Activated T-helper 1 cell treated with anti-CD3 and anti-CD28 coated beads, Interleukin-12 subunit alpha, Interleukin-12 subunit beta, Interleukin-2, Interleukin-4 antibody, amounts not matched to agents 30 ng/mL and 10 ng/mL and 1 ng/mL, durations not matched to agents 14 hours and 24 hours and 36 hours (primary cell): ENCODE data around the gene PSMD10. TPM values are rescaled to one million over a fixed set of nuclear protein-coding genes. Genes with fewer than 3 reads are reported as not detected.

ENCODE experiments used
- DNase-seq: peaks from one replicate; pipeline ENCODE4 v3.0.0; 2021; ENCODE audit warnings: low spot score
- H3K27ac Mint-ChIP-seq: one replicate; pipeline ENCODE4 v1.8.0; 2021; ENCODE audit warnings: mild to moderate bottlenecking, mixed read lengths
- H3K27me3 Mint-ChIP-seq: one replicate; pipeline ENCODE4 v1.8.0; 2022; ENCODE audit warnings: mild to moderate bottlenecking, moderate library complexity, mixed read lengths; ENCODE audit not compliant: insufficient read depth
- H3K36me3 Mint-ChIP-seq: one replicate; pipeline ENCODE4 v1.8.0; 2021; ENCODE audit warnings: low read depth, mixed read lengths
- H3K4me1 Mint-ChIP-seq: one replicate; pipeline ENCODE4 v1.8.0; 2021; ENCODE audit warnings: low read depth, mixed read lengths
- H3K4me3 Mint-ChIP-seq: one replicate; pipeline ENCODE4 v1.8.0; 2021; ENCODE audit warnings: mild to moderate bottlenecking, moderate library complexity, mixed read lengths
- H3K9me3 Mint-ChIP-seq: one replicate; pipeline ENCODE4 v1.8.0; 2021; ENCODE audit warnings: mixed read lengths
- intact Hi-C: fragments of 100-400 bp; cut with micrococcal nuclease; formaldehyde crosslinking; loops from one replicate; pipeline ENCODE4 v1.15.1; 2024
- total RNA-seq: library from RNA; stranded (reverse); gene quantifications from 2 replicates; pipeline ENCODE4 v1.2.3, GENCODE V29; 2022

The PSMD10 gene
- total RNA-seq, 1 donor from 2014 or later: 44.1 TPM

DNA sequence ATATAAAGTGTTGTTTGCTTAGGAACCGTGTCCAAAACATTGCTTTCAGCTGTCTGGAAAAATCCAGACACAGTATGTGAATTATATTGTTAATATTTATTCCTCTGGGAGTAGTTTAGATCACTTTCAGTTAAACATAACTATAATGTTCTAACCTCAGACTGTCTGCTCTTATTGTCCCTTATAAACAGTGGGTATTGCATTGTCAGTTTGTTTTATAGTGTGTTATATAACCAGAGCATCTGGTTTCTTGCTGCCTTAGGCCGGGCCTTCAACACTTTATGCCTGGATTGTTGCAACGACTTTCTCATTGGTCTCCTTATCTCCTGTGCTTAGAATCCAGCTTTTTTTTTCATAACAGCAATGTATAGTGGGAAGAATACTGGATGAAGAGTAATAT, 26.6 kb upstream of the PSMD10 start:
- intact Hi-C loops: no loop called here
- Mint-ChIP-seq H3K27me3 (no peaks in the 10 kb centered on the region), H3K4me1 (no peaks in the 10 kb centered on the region), H3K4me3 (no peak overlapping the region), H3K9me3 (no peaks in the 10 kb centered on the region), H3K27ac (no peak overlapping the region), H3K36me3 (peaks cover 2% of the 10 kb centered on the region)
- no peak for DNase-seq

DNA sequence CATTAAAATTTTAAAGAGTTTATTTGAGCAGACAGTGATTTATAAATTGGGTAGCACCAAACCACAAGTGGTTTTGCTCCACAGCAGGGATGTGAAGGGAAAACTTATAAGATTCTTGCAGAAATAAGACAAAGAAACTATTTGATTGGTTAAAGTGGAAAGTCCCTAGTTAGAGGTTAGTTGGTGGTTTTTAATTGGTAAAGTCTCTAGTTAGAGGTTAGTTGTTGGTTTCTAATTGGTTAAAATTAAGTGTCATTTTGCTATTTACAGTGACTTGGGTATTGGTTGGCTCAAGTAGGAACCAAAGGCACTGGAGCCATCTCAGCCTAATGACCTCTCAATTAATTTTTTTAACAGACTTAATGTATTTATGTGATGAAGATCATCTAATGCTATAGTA, 23.2 kb upstream of the PSMD10 start:
- Mint-ChIP-seq H3K27ac (no peak overlapping the region), H3K4me1 (no peaks in the 10 kb centered on the region), H3K9me3 (no peaks in the 10 kb centered on the region), H3K36me3 (peaks cover 2% of the 10 kb centered on the region), H3K27me3 (no peaks in the 10 kb centered on the region), H3K4me3 (no peak overlapping the region)
- DNase-seq: no peak
- intact Hi-C loops: no loop called here

DNA sequence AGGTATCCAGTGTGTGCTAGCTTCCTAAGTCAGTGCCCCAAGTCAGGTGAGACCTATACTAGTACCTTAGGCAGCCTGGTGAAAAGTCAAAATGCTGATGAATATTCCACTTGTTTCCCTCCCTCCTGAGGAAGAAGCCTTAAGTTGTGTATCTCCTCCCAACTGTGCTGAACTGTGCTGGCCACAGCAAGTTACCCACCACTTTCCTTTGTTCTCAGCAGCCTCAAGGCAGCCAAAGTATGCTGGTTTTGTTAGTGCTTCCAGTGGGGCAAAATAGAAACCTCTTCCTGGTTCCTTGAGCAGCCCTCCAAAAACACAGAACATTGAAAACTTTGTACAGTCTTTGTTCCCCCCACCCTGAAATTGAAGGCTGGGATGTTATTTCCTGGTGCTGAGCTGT, 14.1 kb upstream of the PSMD10 start:
- Mint-ChIP-seq H3K4me1 (no peaks in the 10 kb centered on the region), H3K27ac (no peak overlapping the region), H3K4me3 (no peak overlapping the region), H3K27me3 (no peaks in the 10 kb centered on the region), H3K9me3 (no peaks in the 10 kb centered on the region), H3K36me3 (peaks cover 6% of the 10 kb centered on the region)
- intact Hi-C loops: no loop called here
- no peak for DNase-seq

DNA sequence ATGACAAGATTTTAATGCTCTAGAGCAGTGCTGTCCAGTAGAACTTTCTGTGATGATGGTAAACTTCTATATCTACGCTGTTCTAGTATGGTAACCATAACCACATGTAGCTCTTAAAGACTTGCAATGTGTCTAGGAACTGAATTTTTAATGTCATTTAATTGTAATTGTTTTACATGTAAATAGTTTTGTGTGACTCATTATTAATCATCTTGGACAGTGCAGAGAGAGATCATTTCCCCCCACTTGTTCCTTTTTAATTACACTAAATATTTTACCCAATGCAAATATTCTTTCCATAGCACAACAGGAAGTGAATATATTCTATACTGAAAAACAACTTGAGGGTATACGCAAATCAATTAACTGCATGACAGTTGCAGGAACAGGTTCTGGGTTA, 6.0 kb upstream of the PSMD10 start:
- H3K36me3 Mint-ChIP-seq: no peaks in the 10 kb centered on the region
- no peak overlapping the region for H3K27ac Mint-ChIP-seq
- H3K4me3 Mint-ChIP-seq: no peak overlapping the region
- H3K4me1 Mint-ChIP-seq: peaks cover 8% of the 10 kb centered on the region
- DNase-seq: no peak
- H3K9me3 Mint-ChIP-seq: no peaks in the 10 kb centered on the region
- no peaks in the 10 kb centered on the region for H3K27me3 Mint-ChIP-seq
- intact Hi-C loops: no loop called here

- H3K36me3 Mint-ChIP-seq: peaks cover 2% of the 10 kb centered on the region
- DNase-seq: no peak
- H3K4me3 Mint-ChIP-seq: no peak overlapping the region
- H3K27me3 Mint-ChIP-seq: no peaks in the 10 kb centered on the region
- peaks cover 17% of the 10 kb centered on the region for H3K4me1 Mint-ChIP-seq
- no peak overlapping the region for H3K27ac Mint-ChIP-seq
- intact Hi-C loops: loop anchor here (1.0 to 5.0 kb wide), 8 partner anchors 55 to 1640 kb away; partner anchors contain the start of genes ACSL4, NCBP2L, PRPS1 and RBM41
- no peaks in the 10 kb centered on the region for H3K9me3 Mint-ChIP-seq
Measured at GRCh38 chrX:108091878-108092291, 543 bp upstream of the PSMD10 start.

DNA sequence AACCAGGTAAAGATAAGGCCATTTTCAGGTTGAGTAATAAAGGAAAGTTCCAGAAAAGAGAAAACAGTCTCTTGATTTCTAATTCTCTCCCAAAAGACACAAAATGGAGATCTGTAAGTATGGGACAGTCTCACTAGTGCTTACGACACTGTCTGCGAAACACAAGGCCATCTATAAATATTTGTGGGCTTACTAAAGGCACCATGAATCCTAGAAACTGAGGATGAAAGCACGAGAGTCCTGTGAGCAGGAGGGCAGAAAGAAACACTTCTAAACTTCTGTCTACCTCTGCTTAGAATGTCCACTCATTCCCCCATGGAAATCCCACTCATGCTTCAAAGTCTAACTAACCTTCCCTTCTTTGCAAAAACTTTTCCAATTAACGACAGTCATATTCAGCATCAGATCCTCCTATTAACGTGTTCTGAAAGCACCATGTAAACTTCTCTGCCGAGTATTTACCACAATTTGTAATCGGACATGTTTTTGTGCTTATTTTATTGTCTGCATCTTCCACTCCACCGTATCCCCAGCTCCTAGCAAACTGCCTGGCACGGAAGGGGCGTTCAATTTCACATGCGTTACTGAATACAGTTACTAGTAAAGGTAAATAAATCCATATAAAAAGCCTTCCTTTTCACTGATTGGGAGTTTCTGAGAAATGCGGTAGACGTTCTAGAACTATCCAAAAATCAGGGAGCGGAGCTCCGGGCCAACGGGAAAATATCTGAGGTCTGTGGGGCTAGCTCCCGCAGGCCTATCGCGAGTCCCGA, 665 bp downstream of the PSMD10 start:
- intact Hi-C loops: loop anchor here (1.0 to 5.0 kb wide), 8 partner anchors 57 to 1642 kb away; partner anchors contain the start of genes ACSL4, NCBP2L, PRPS1 and RBM41
- Mint-ChIP-seq H3K4me1 (peaks cover 17% of the 10 kb centered on the region), H3K36me3 (peaks cover 2% of the 10 kb centered on the region), H3K27ac (no peak overlapping the region), H3K27me3 (no peaks in the 10 kb centered on the region), H3K9me3 (no peaks in the 10 kb centered on the region), H3K4me3 (no peak overlapping the region)
- DNase-seq: no peak

GRCh38 chrX:108088511-108088910, 2.8 kb downstream of the PSMD10 start:
- Mint-ChIP-seq H3K9me3 (no peaks in the 10 kb centered on the region), H3K4me1 (peaks cover 9% of the 10 kb centered on the region), H3K4me3 (peak overlapping the region; percentile 43), H3K27me3 (no peaks in the 10 kb centered on the region), H3K27ac (no peak overlapping the region), H3K36me3 (peaks cover 6% of the 10 kb centered on the region)
- DNase-seq: no peak
- intact Hi-C loops: no loop called here

DNA sequence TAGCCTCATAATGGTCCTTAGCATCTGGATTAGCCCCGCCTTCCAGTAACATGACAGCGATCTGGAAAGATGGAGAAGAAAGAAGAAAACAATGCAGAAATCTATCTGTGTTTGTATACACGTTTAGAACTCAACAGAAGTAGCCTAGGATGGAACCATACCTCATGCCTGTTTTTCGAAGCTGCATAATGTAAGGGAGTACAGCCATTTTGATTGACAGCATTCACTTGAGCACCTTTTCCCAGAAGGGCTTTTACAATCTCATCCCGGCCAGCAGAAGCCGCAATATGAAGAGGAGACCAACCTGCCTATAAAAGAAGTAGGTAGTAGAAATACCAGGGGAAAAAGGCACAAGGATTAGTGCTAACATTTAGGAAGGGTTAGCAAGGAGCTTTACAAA, 3.5 kb downstream of the PSMD10 start:
- DNase-seq: no peak
- Mint-ChIP-seq H3K27me3 (no peaks in the 10 kb centered on the region), H3K9me3 (no peaks in the 10 kb centered on the region), H3K4me3 (no peak overlapping the region), H3K36me3 (peaks cover 6% of the 10 kb centered on the region), H3K4me1 (peaks cover 9% of the 10 kb centered on the region), H3K27ac (no peak overlapping the region)
- intact Hi-C loops: no loop called here

- no peaks in the 10 kb centered on the region for H3K9me3 Mint-ChIP-seq
- no peak overlapping the region for H3K27ac Mint-ChIP-seq
- DNase-seq: no peak
- H3K4me3 Mint-ChIP-seq: no peak overlapping the region
- no peaks in the 10 kb centered on the region for H3K4me1 Mint-ChIP-seq
- peaks cover 4% of the 10 kb centered on the region for H3K36me3 Mint-ChIP-seq
- no peaks in the 10 kb centered on the region for H3K27me3 Mint-ChIP-seq
- intact Hi-C loops: no loop called here
Measured at GRCh38 chrX:108081110-108081509, 10.2 kb downstream of the PSMD10 start.

- H3K4me3 Mint-ChIP-seq: no peak overlapping the region
- no peaks in the 10 kb centered on the region for H3K4me1 Mint-ChIP-seq
- H3K36me3 Mint-ChIP-seq: no peaks in the 10 kb centered on the region
- intact Hi-C loops: loop anchor here (1.0 to 5.0 kb wide), 6 partner anchors 52 to 1178 kb away; partner anchors contain the start of gene NCBP2L
- H3K9me3 Mint-ChIP-seq: no peaks in the 10 kb centered on the region
- peaks cover 6% of the 10 kb centered on the region for H3K27me3 Mint-ChIP-seq
- DNase-seq: no peak
- H3K27ac Mint-ChIP-seq: no peak overlapping the region
Measured at GRCh38 chrX:108072746-108073145, 18.6 kb downstream of the PSMD10 start.

GRCh38 chrX:108071578-108071977, 19.8 kb downstream of the PSMD10 start:
- H3K4me3 Mint-ChIP-seq: no peak overlapping the region
- no peak for DNase-seq
- peaks cover 6% of the 10 kb centered on the region for H3K27me3 Mint-ChIP-seq
- H3K27ac Mint-ChIP-seq: no peak overlapping the region
- no peaks in the 10 kb centered on the region for H3K36me3 Mint-ChIP-seq
- H3K9me3 Mint-ChIP-seq: no peaks in the 10 kb centered on the region
- H3K4me1 Mint-ChIP-seq: no peaks in the 10 kb centered on the region
- intact Hi-C loops: loop anchor here (5.0 kb wide), 1 partner anchor 414 kb away; no protein-coding TSS in a partner anchor

DNA sequence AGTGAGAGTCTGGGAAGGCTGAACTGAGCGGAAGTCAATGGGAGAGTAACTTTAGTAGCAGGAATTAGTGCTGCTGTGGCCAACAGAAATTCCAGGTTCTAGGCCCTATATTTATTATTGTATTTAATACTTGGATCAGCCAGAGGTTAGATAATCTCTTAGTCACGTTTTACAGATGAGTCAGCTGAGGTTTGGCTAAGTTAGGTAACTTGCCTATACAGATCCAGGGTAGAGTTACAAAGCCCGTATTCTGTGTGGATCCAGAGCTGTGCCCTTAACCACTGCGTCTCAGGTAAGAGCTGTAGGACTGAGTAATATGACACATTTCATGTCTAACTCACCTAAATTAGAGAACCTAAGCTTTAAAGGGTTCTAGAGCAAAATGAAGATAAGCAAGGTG, 20.5 kb downstream of the PSMD10 start:
- intact Hi-C loops: loop anchor here (5.0 kb wide), 1 partner anchor 414 kb away; no protein-coding TSS in a partner anchor
- no peak overlapping the region for H3K4me3 Mint-ChIP-seq
- no peaks in the 10 kb centered on the region for H3K4me1 Mint-ChIP-seq
- H3K27ac Mint-ChIP-seq: no peak overlapping the region
- peaks cover 6% of the 10 kb centered on the region for H3K27me3 Mint-ChIP-seq
- no peaks in the 10 kb centered on the region for H3K36me3 Mint-ChIP-seq
- no peaks in the 10 kb centered on the region for H3K9me3 Mint-ChIP-seq
- no peak for DNase-seq

- Mint-ChIP-seq H3K27me3 (peaks cover 6% of the 10 kb centered on the region), H3K36me3 (no peaks in the 10 kb centered on the region), H3K4me3 (no peak overlapping the region), H3K9me3 (no peaks in the 10 kb centered on the region), H3K27ac (no peak overlapping the region), H3K4me1 (no peaks in the 10 kb centered on the region)
- intact Hi-C loops: no loop called here
- no peak for DNase-seq
Measured at GRCh38 chrX:108068121-108068520, 23.2 kb downstream of the PSMD10 start.
